Peyer's patch (tissue), 4 donors: ENCODE results near the gene CENPO. TPM values are rescaled to one million over a fixed set of nuclear protein-coding genes. Genes with fewer than 3 reads are reported as not detected.

ENCODE experiments used
- DNase-seq, 3 donors: peaks; one replicate each; pipeline ENCODE4 v3.0.0-alpha.2; 2017 to 2019
- H3K27ac ChIP-seq, 4 donors: fragments of 200-600 bp; sonication (generic); one replicate each; pipeline ENCODE4 v1.5.1; 2016 to 2019
- H3K27me3 ChIP-seq, 2 donors: fragments of 200-600 bp; sonication (generic); one replicate each; pipeline ENCODE4 v1.5.1; 2019
- H3K36me3 ChIP-seq, 3 donors: fragments of 200-600 bp; sonication (generic); one replicate each; pipeline ENCODE4 v1.5.1; 2016 to 2019
- H3K4me1 ChIP-seq, 4 donors: fragments of 200-600 bp; sonication (generic); one replicate each; pipeline ENCODE4 v1.5.1; 2016 to 2019
- H3K4me3 ChIP-seq, 4 donors: fragments of 200-600 bp; sonication (generic); 1 replicate in 3 of 4; 2 replicates in 1 of 4; pipeline ENCODE4 v1.5.1; 2016 to 2019; ENCODE audit warnings: mild to moderate bottlenecking in 1 of 4
- H3K9me3 ChIP-seq, 4 donors: fragments of 200-600 bp; sonication (generic); one replicate each; pipeline ENCODE4 v1.5.1; 2016 to 2019; ENCODE audit warnings: mild to moderate bottlenecking in 1 of 4
- POLR2A ChIP-seq, 2 donors: fragments of 450-650 bp; IDR thresholded peaks; one replicate each; pipeline ENCODE4 v1.5.1; 2017; ENCODE audit warnings: antibody characterized with exemption in 2 of 2, mild to moderate bottlenecking in 2 of 2, moderate library complexity in 2 of 2
- total RNA-seq, 4 donors: library from RNA; depleted of rRNA; stranded (reverse); fragments of >200 nt; gene quantifications; one replicate each; pipeline ENCODE4 v1.1.0, GENCODE V29; 2016
- TF ChIP-seq, protein P1 (sequence below), 6 experiments: fragments of 450-650 bp in 4 of 6; fragments of 200-600 bp in 2 of 6; sonication (generic) in 1 of 6; IDR thresholded peaks; one replicate each; pipeline ENCODE4 v1.5.1; 2017 to 2019; ENCODE audit warnings: antibody characterized with exemption in 6 of 6, mild to moderate bottlenecking in 3 of 6, moderate library complexity in 1 of 6

The CENPO gene
- total RNA-seq, 4 donors from 2014 or later, result 8.5 to 10.7 (median 10.0) TPM

DNA sequence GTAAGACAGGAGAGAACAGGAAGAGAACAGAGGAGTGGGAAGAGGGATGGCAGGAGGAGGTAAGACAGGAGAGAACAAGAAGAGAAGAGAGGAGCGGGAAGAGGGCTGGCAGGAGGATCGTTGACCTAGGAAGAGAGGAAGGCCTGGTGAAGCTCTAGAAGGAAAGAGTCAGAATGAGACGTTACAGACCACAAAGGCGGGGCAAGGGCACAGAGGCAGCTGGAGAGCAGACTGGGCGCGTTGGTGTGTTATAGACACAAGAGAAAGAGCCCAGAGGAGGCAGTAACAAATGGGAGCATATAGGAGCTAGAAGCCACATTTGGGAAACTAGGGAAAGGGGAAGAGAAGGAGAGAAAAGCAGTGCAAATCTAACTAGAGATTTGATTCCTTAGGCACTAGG, 26.6 kb upstream of the CENPO start:
- DNase-seq, result no peak
- H3K4me3 ChIP-seq, result no peak overlapping the region
- TF ChIP-seq, protein P1, sequence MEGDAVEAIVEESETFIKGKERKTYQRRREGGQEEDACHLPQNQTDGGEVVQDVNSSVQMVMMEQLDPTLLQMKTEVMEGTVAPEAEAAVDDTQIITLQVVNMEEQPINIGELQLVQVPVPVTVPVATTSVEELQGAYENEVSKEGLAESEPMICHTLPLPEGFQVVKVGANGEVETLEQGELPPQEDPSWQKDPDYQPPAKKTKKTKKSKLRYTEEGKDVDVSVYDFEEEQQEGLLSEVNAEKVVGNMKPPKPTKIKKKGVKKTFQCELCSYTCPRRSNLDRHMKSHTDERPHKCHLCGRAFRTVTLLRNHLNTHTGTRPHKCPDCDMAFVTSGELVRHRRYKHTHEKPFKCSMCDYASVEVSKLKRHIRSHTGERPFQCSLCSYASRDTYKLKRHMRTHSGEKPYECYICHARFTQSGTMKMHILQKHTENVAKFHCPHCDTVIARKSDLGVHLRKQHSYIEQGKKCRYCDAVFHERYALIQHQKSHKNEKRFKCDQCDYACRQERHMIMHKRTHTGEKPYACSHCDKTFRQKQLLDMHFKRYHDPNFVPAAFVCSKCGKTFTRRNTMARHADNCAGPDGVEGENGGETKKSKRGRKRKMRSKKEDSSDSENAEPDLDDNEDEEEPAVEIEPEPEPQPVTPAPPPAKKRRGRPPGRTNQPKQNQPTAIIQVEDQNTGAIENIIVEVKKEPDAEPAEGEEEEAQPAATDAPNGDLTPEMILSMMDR (IDR thresholded peaks at IDR 0.05), result no peak
- TF ChIP-seq POLR2A (IDR thresholded peaks at IDR 0.05), result no peak
- H3K27ac ChIP-seq, result no peak overlapping the region
- no peaks in the 10 kb centered on the region for H3K4me1 ChIP-seq
- H3K27me3 ChIP-seq, result no peaks in the 10 kb centered on the region
- H3K9me3 ChIP-seq, result no peaks in the 10 kb centered on the region
- H3K36me3 ChIP-seq, result peaks cover 0 to 58% (median 0%) of the 10 kb centered on the region in 3 donors

DNA sequence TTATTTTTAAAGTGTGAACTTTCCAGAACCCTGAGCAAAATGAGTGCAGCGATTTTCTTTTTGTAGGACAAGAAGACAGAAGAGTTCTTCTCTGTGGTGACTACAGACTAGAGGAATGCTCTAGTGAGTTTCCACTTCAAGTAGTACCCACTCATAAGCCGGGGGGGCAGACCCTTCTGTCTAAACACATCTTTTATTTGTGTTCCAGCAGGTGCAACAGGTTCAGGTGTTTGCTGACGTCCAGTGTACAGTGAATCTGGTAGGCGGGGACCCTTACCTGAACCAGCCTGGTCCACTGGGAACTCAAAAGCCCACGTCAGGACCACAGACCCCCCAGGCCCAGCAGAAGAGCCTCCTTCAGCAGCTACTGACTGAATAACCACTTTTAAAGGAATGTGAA, 25.2 kb upstream of the CENPO start:
- no peak for DNase-seq
- Histone ChIP-seq H3K4me1 (no peaks in the 10 kb centered on the region), H3K27me3 (no peaks in the 10 kb centered on the region), H3K27ac (no peak overlapping the region), H3K36me3 (peaks cover 0 to 44% (median 0%) of the 10 kb centered on the region in 3 donors), H3K4me3 (no peak overlapping the region), H3K9me3 (no peaks in the 10 kb centered on the region)
- TF ChIP-seq, protein P1 (IDR thresholded peaks at IDR 0.05), result no peak

DNA sequence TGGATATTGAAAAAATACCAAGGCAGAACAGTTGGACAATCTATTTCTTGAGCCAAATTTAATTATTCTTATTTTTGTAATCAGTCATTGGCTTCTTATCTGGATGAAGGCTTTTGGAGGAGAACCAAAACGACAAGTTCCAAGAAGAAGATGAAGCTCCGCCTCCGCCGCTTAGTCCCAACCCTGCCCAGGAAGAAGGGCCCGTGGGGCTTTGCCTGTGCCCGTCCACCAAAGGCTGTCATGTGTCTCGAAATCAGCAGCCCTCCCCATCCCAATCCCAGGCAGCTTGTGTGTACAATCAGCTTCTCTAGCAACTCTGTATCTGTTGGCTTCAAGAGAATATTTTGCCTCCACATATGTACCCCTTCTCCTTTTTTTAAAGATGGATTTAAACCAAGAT, 24.6 kb upstream of the CENPO start:
- Histone ChIP-seq H3K9me3 (no peaks in the 10 kb centered on the region), H3K27me3 (no peaks in the 10 kb centered on the region), H3K4me1 (no peaks in the 10 kb centered on the region), H3K36me3 (peaks cover 0 to 40% (median 0%) of the 10 kb centered on the region in 3 donors), H3K4me3 (no peak overlapping the region), H3K27ac (no peak overlapping the region)
- DNase-seq, result no peak
- no peak for TF ChIP-seq POLR2A (IDR thresholded peaks at IDR 0.05)
- TF ChIP-seq, protein P1 (IDR thresholded peaks at IDR 0.05), result no peak

DNA sequence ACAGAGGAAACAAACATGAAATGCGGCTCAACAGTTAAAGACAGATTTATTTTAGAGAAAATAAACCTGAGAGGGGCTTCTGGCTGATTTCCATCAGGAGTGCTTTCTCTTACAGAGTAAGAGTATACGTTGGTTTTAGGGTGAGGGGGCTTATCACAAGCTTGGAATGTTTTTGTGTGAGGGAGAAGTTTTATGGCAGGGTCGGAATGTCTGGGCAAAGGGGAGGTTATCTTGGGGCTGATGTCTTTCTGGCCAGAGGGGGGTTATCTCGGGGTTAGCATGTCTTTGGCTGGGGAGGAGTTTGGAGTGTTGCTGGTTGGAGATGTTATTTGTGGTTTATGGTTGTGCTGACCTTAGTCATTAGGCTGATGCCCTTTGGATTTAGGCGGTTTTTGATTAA, 22.2 kb upstream of the CENPO start:
- DNase-seq, result no peak
- no peaks in the 10 kb centered on the region for H3K27me3 ChIP-seq
- no peaks in the 10 kb centered on the region for H3K4me1 ChIP-seq
- no peak overlapping the region for H3K27ac ChIP-seq
- no peaks in the 10 kb centered on the region for H3K9me3 ChIP-seq
- H3K36me3 ChIP-seq, result peaks cover 0 to 21% (median 0%) of the 10 kb centered on the region in 3 donors
- H3K4me3 ChIP-seq, result no peak overlapping the region
- no peak for TF ChIP-seq POLR2A (IDR thresholded peaks at IDR 0.05)
- TF ChIP-seq, protein P1 (IDR thresholded peaks at IDR 0.05), result no peak

DNA sequence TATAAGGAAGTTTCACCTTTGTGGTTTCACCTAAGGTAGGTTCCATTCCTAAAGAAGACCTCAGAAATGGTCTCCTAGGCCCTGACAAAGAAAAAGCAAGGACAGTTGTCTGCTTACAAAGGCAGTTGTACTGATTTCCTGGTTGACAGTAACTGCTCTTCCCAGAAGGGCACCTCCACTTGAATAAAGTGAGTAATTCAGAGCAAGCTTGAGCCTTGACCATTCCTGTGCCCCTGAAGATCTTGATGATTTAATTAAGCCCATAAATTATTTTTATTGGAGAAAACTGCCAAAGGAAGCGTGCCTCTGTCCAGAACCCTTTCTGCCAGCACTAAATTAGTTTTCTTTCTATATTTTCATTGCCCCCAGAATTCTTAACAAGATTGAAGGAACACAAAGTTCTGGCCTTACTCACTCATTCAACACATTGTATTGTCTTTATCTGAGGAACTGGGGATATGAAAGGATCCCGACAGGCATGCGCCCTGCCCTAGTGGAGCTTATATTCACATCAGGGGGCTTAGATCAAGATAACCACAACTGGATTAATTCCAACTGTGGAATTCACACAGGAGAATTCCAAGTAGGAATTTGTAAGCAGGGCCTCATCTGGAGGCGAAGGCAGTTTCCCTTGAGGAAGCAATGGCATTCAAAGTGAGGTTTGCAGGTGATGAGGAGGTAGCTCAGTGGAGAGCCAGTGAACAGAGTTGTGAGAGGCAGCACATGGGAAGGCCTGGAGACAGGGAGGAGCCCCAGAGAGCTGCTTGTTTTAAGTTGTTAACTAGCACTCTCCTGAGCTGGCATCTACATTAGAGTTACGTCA, 21.2 kb upstream of the CENPO start:
- DNase-seq, result no peak
- H3K27ac ChIP-seq, result no peak overlapping the region
- TF ChIP-seq, protein P1 (IDR thresholded peaks at IDR 0.05), result no peak
- no peak for TF ChIP-seq POLR2A (IDR thresholded peaks at IDR 0.05)
- H3K4me1 ChIP-seq, result no peaks in the 10 kb centered on the region
- peaks cover 0 to 21% (median 0%) of the 10 kb centered on the region in 3 donors for H3K36me3 ChIP-seq
- no peak overlapping the region for H3K4me3 ChIP-seq
- H3K9me3 ChIP-seq, result no peaks in the 10 kb centered on the region
- no peaks in the 10 kb centered on the region for H3K27me3 ChIP-seq
